Metanephros (tissue), 1 donor: Measurements from ENCODE around the gene ESR1. TPM values are rescaled to one million over a fixed set of nuclear protein-coding genes. Genes with fewer than 3 reads are reported as not detected.

Experiments used
- total RNA-seq: library from RNA; depleted of rRNA; stranded (reverse); fragments of >200 nt; gene quantifications from one replicate; pipeline ENCODE4 v1.2.3, GENCODE V29; 2014

ESR1 gene
- 3.5 TPM for total RNA-seq

DNA sequence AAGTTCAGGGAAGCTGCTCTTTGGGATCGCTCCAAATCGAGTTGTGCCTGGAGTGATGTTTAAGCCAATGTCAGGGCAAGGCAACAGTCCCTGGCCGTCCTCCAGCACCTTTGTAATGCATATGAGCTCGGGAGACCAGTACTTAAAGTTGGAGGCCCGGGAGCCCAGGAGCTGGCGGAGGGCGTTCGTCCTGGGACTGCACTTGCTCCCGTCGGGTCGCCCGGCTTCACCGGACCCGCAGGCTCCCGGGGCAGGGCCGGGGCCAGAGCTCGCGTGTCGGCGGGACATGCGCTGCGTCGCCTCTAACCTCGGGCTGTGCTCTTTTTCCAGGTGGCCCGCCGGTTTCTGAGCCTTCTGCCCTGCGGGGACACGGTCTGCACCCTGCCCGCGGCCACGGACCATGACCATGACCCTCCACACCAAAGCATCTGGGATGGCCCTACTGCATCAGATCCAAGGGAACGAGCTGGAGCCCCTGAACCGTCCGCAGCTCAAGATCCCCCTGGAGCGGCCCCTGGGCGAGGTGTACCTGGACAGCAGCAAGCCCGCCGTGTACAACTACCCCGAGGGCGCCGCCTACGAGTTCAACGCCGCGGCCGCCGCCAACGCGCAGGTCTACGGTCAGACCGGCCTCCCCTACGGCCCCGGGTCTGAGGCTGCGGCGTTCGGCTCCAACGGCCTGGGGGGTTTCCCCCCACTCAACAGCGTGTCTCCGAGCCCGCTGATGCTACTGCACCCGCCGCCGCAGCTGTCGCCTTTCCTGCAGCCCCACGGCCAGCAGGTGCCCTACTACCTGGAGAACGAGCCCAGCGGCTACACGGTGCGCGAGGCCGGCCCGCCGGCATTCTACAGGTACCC is at the start of gene ESR1:
TSS of gene ESR1 (plus strand) at position 170 of the 858 bp plus-strand sequence. CDS start at position 401, 231 bp downstream.

